ENCODE measurements around the gene ITIH6. TPM values are rescaled to one million over a fixed set of nuclear protein-coding genes. Genes with fewer than 3 reads are reported as not detected.
A peak's percentile ranks its signal among the peaks of the same experiment; 100 is the strongest.
"Not testable (repeated sequence)": the region's sequence is repeated elsewhere in the genome, so short reads cannot be mapped to it uniquely, and the experiment has no call there.

ITIH6 gene
- total and polyA plus RNA-seq, 4 experiments from 2014 or later: not detected

DNA sequence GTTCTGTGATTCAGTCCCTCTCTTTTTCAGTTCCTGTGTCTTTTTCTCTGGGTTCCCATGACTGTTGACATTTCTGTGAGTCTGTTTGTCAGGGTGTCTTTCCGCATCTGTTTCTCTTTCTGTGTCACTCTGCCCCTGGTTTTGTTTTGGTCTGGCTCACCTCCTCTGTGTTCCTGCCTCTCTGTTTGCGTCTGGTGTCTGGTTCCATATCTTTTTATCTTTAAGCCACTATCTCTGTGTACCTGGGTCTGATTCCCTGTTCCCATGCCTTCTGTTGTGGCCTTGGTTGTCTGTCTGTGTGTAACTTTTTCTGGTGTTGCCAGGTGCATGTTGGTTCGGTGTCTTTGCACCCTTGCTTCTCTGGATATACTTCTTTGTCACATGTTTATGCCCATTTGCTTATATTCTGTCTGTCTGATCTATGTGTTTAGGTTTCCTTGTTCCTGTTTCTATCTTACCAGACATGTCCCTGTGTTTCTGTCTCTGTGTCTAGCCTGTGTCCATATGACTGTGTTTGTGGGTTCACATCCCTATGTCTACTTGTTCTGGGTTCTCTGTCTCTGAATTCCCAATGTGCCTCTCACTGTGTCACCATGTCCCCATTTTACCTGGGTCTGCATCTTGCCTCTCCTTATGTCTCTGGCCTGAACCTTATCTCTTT is 50.2 kb downstream of the ITIH6 start:
- Histone ChIP-seq H3K27me3 (ENCODE audit: insufficient read depth, low read length) (no peaks in the 10 kb centered on the region), H3K4me1 (ENCODE audit: insufficient read depth, low read length) (no peaks in the 10 kb centered on the region), H3K4me3 (ENCODE audit: low read length in 2 of 2) (no peak overlapping the region), H3K36me3 (ENCODE audit: insufficient read depth, low read length) (no peaks in the 10 kb centered on the region), H3K27ac (ENCODE audit: low read depth, low read length) (no peak overlapping the region), H3K9me3 (ENCODE audit: control insufficient read depth in 1 of 2, low read length in 2 of 2) (no peaks in the 10 kb centered on the region)
- POLR2A ChIA-PET (ENCODE audit: partially characterized antibody): no interaction called here
- CTCF ChIA-PET (ENCODE audit: partially characterized antibody): no interaction called here
- no peaks in the 10 kb centered on the region for H3K4me1 Mint-ChIP-seq
- H3K4me3 Mint-ChIP-seq: no peak overlapping the region
- peak in 1 of 5 donors; percentile 2 for DNase-seq
- peaks cover 1 to 9% of the 10 kb centered on the region in 2 donors for H3K27me3 Mint-ChIP-seq
- no peak overlapping the region for H3K27ac Mint-ChIP-seq
- no peaks in the 10 kb centered on the region for H3K9me3 Mint-ChIP-seq
- H3K36me3 Mint-ChIP-seq: no peaks in the 10 kb centered on the region
- intact Hi-C loops (cut with micrococcal nuclease): no loop called here

GRCh38 chrX:54746928-54747327 is 51.1 kb downstream of the ITIH6 start:
- H3K9me3 Mint-ChIP-seq: no peaks in the 10 kb centered on the region
- H3K36me3 ChIP-seq (ENCODE audit: insufficient read depth, low read length): no peaks in the 10 kb centered on the region
- H3K4me1 Mint-ChIP-seq: no peaks in the 10 kb centered on the region
- DNase-seq: no peak
- H3K4me1 ChIP-seq (ENCODE audit: insufficient read depth, low read length): no peaks in the 10 kb centered on the region
- peaks cover 1 to 9% of the 10 kb centered on the region in 2 donors for H3K27me3 Mint-ChIP-seq
- H3K27ac Mint-ChIP-seq: no peak overlapping the region
- no peak overlapping the region for H3K4me3 ChIP-seq (ENCODE audit: low read length in 2 of 2)
- ChIA-PET CTCF (ENCODE audit: partially characterized antibody) (no interaction called here), POLR2A (ENCODE audit: partially characterized antibody) (no interaction called here)
- H3K27me3 ChIP-seq (ENCODE audit: insufficient read depth, low read length): no peaks in the 10 kb centered on the region
- H3K4me3 Mint-ChIP-seq: no peak overlapping the region
- no peaks in the 10 kb centered on the region for H3K36me3 Mint-ChIP-seq
- H3K27ac ChIP-seq (ENCODE audit: low read depth, low read length): no peak overlapping the region
- intact Hi-C loops (cut with micrococcal nuclease): no loop called here
- H3K9me3 ChIP-seq (ENCODE audit: control insufficient read depth in 1 of 2, low read length in 2 of 2): no peaks in the 10 kb centered on the region

DNA sequence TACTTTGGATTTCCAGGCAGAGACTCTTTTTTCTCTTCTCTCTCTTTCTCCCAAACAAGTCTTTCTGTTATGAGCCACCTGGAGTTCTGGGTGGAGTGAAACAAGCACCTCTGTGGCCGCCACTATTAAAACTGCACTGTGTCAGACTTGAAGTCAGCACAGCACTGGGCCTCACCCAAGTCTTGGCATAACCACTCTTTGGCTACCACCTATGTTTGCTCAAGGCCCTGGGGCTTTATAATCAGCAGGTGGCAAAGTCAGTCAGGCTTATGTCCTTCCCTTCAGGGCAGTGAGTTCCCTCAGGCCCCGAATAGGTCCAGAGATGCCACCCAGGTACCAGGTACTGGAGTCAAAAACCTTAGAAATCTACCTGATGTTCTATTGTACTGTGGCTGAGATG is 52.4 kb downstream of the ITIH6 start:
- Mint-ChIP-seq H3K27me3 (peaks cover 1 to 6% of the 10 kb centered on the region in 2 donors), H3K4me1 (no peaks in the 10 kb centered on the region), H3K36me3 (no peaks in the 10 kb centered on the region), H3K27ac (no peak overlapping the region), H3K9me3 (no peaks in the 10 kb centered on the region), H3K4me3 (no peak overlapping the region)
- intact Hi-C loops (cut with micrococcal nuclease): no loop called here
- POLR2A ChIA-PET (ENCODE audit: partially characterized antibody): no interaction called here
- H3K4me1 ChIP-seq (ENCODE audit: insufficient read depth, low read length): no peaks in the 10 kb centered on the region
- no peak overlapping the region for H3K27ac ChIP-seq (ENCODE audit: low read depth, low read length)
- no peaks in the 10 kb centered on the region for H3K36me3 ChIP-seq (ENCODE audit: insufficient read depth, low read length)
- no peak for DNase-seq
- H3K9me3 ChIP-seq (ENCODE audit: control insufficient read depth in 1 of 2, low read length in 2 of 2): no peaks in the 10 kb centered on the region
- CTCF ChIA-PET (ENCODE audit: partially characterized antibody): no interaction called here
- no peak overlapping the region for H3K4me3 ChIP-seq (ENCODE audit: low read length in 2 of 2)
- no peaks in the 10 kb centered on the region for H3K27me3 ChIP-seq (ENCODE audit: insufficient read depth, low read length)

GRCh38 chrX:54738567-54738966 is 59.5 kb downstream of the ITIH6 start:
- intact Hi-C loops (cut with micrococcal nuclease); H3K4me1 ChIP-seq (ENCODE audit: insufficient read depth, low read length); H3K4me3 Mint-ChIP-seq; H3K27ac ChIP-seq (ENCODE audit: low read depth, low read length); H3K27me3 Mint-ChIP-seq; H3K27ac Mint-ChIP-seq; H3K36me3 ChIP-seq (ENCODE audit: insufficient read depth, low read length); H3K9me3 ChIP-seq (ENCODE audit: control insufficient read depth in 1 of 2, low read length in 2 of 2); H3K4me1 Mint-ChIP-seq; POLR2A ChIA-PET (ENCODE audit: partially characterized antibody); CTCF ChIA-PET (ENCODE audit: partially characterized antibody); H3K4me3 ChIP-seq (ENCODE audit: low read length in 2 of 2); H3K36me3 Mint-ChIP-seq; H3K27me3 ChIP-seq (ENCODE audit: insufficient read depth, low read length): not testable (repeated sequence)
- peak in 3 of 5 donors; percentile 6 to 9 (median 7) for DNase-seq
- peaks cover 0 to 17% (median 0%) of the 10 kb centered on the region in 8 donors for H3K9me3 Mint-ChIP-seq

DNA sequence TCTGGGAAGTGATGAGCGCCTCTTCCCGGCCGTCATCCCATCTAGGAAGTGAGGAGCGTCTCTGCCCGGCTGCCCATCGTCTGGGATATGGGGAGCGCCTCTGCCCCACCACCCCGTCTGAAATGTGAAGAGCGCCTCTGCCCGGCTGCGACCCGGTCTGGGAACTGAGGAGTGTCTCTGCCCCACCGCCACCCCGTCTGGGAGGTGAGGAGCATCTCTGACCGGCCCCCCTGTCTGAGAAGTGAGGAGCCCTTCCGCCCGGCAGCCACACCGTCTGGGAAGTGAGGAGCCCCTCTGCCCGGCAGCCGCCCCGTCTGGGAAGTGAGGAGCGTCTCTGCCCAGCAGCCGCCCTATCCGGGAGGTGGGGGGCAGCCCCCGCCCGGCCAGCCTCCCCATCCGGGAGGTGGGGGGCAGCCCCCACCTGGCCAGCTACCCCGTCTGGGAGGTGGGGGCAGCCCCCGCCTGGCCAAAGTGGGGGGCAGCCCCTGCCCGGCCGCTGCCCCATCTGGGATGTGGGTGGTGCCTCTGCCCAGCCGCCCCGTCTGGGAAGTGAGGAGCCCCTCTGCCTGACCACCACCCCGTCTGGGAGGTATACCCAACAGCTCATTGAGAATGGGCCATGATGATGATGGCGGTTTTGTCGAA is 61.6 kb downstream of the ITIH6 start:
- H3K9me3 Mint-ChIP-seq: peaks cover 0 to 18% (median under 1%) of the 10 kb centered on the region in 8 donors
- DNase-seq; POLR2A ChIA-PET (ENCODE audit: partially characterized antibody); H3K27ac Mint-ChIP-seq; H3K27me3 Mint-ChIP-seq; H3K4me1 ChIP-seq (ENCODE audit: insufficient read depth, low read length); H3K4me3 ChIP-seq (ENCODE audit: low read length in 2 of 2); H3K4me3 Mint-ChIP-seq; H3K27ac ChIP-seq (ENCODE audit: low read depth, low read length); CTCF ChIA-PET (ENCODE audit: partially characterized antibody); H3K9me3 ChIP-seq (ENCODE audit: control insufficient read depth in 1 of 2, low read length in 2 of 2); H3K36me3 Mint-ChIP-seq; H3K36me3 ChIP-seq (ENCODE audit: insufficient read depth, low read length); intact Hi-C loops (cut with micrococcal nuclease); H3K4me1 Mint-ChIP-seq; H3K27me3 ChIP-seq (ENCODE audit: insufficient read depth, low read length): not testable (repeated sequence)

DNA sequence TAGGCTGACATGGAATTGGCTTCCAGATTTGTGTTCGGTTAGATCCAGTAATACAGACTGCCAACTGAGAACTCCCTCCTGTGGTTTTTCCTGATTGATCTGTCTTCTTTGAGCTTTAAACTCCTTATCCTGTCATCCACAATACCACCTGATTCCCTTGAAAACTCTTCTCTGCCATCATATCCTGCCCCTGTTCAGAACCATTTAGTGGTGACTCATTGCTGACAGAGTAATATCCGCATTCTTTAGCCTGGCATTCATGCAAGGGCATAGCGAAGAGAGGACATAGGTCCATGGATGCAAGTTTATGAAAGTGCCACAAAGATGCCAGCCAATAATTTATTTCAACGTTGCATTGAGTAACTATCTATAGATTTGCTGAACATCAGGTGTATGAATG is 76.6 kb downstream of the ITIH6 start:
- H3K27ac ChIP-seq (ENCODE audit: low read depth, low read length): no peak overlapping the region
- Mint-ChIP-seq H3K27ac (no peak overlapping the region), H3K4me3 (no peak overlapping the region), H3K9me3 (peaks cover 0 to 1% (median 0%) of the 10 kb centered on the region in 8 donors), H3K36me3 (no peaks in the 10 kb centered on the region), H3K4me1 (no peaks in the 10 kb centered on the region), H3K27me3 (peaks cover 5 to 6% of the 10 kb centered on the region in 2 donors)
- ChIA-PET POLR2A (ENCODE audit: partially characterized antibody) (no interaction called here), CTCF (ENCODE audit: partially characterized antibody) (no interaction called here)
- no peaks in the 10 kb centered on the region for H3K27me3 ChIP-seq (ENCODE audit: insufficient read depth, low read length)
- intact Hi-C loops (cut with micrococcal nuclease): no loop called here
- DNase-seq: no peak
- H3K4me1 ChIP-seq (ENCODE audit: insufficient read depth, low read length): no peaks in the 10 kb centered on the region
- H3K9me3 ChIP-seq (ENCODE audit: control insufficient read depth in 1 of 2, low read length in 2 of 2): no peaks in the 10 kb centered on the region
- no peaks in the 10 kb centered on the region for H3K36me3 ChIP-seq (ENCODE audit: insufficient read depth, low read length)
- no peak overlapping the region for H3K4me3 ChIP-seq (ENCODE audit: low read length in 2 of 2)

GRCh38 chrX:54715621-54716020 is 82.4 kb downstream of the ITIH6 start:
- H3K27me3 ChIP-seq (ENCODE audit: insufficient read depth, low read length): no peaks in the 10 kb centered on the region
- Mint-ChIP-seq H3K9me3 (no peaks in the 10 kb centered on the region), H3K27ac (no peak overlapping the region), H3K4me1 (no peaks in the 10 kb centered on the region), H3K36me3 (no peaks in the 10 kb centered on the region), H3K27me3 (peaks cover under 1 to 2% of the 10 kb centered on the region in 2 donors), H3K4me3 (no peak overlapping the region)
- H3K4me1 ChIP-seq (ENCODE audit: insufficient read depth, low read length): no peaks in the 10 kb centered on the region
- intact Hi-C loops (cut with micrococcal nuclease): no loop called here
- no peak overlapping the region for H3K4me3 ChIP-seq (ENCODE audit: low read length in 2 of 2)
- POLR2A ChIA-PET (ENCODE audit: partially characterized antibody): no interaction called here
- H3K36me3 ChIP-seq (ENCODE audit: insufficient read depth, low read length): no peaks in the 10 kb centered on the region
- DNase-seq: no peak
- CTCF ChIA-PET (ENCODE audit: partially characterized antibody): no interaction called here
- H3K9me3 ChIP-seq (ENCODE audit: control insufficient read depth in 1 of 2, low read length in 2 of 2): no peaks in the 10 kb centered on the region
- no peak overlapping the region for H3K27ac ChIP-seq (ENCODE audit: low read depth, low read length)
